ENCODE results near the gene SOS2.

The SOS2 gene

DNA sequence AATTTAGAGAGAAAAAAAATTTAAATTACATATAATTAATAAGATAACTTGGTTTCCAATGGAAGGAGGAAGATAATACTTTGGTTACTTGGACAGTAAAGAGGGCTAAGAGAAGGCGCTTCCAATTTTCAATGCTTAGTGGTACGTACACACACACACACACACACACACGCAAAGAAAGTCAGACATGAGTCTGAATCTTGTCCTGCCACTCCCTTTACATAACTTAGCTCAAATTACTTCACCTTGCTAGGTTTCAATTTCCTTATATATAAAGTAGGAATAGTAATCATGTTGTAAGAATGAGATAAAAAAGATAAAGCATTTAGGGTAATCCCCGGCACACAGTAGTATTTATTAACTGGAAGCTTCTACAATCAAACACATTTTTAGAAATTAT is 75.3 kb downstream of the SOS2 start:
- Histone ChIP-seq H2AK5ac (ENCODE audit: low read length, severe bottlenecking) (no peak overlapping the region), H3K4ac (ENCODE audit: low read depth in 1 of 2, low read length in 2 of 2) (no peak overlapping the region), H2BK15ac (ENCODE audit: low read depth, poor library complexity, severe bottlenecking) (no peak overlapping the region), H3K9ac (ENCODE audit: low read length) (no peak overlapping the region), H3K14ac (ENCODE audit: low read length in 2 of 2) (no peak overlapping the region), H4K91ac (ENCODE audit: low read length) (no peak overlapping the region), H3K9me3 (ENCODE audit: control insufficient read depth, low read length) (no peaks in the 10 kb centered on the region), H3K4me2 (ENCODE audit: low read length, poor library complexity, severe bottlenecking) (no peak overlapping the region), H2BK5ac (ENCODE audit: low read depth, low read length, poor library complexity, severe bottlenecking) (no peak overlapping the region), H3K18ac (ENCODE audit: low read depth in 1 of 2, low read length in 2 of 2) (no peak overlapping the region), H3K23ac (ENCODE audit: low read length in 2 of 2) (no peak overlapping the region), H3K27ac (ENCODE audit: low read length, poor library complexity, severe bottlenecking) (no peak overlapping the region), H3K36me3 (ENCODE audit: control insufficient read depth in 1 of 2, insufficient read depth in 2 of 2, low read depth in 1 of 2, low read length in 2 of 2) (peaks cover 11 to 79% of the 10 kb centered on the region in 2 experiments), H2BK12ac (ENCODE audit: low read length in 2 of 2) (no peak overlapping the region), H3K4me3 (ENCODE audit: insufficient read depth in 1 of 2, low read depth in 1 of 2, low read length in 2 of 2) (no peak overlapping the region), H2BK120ac (ENCODE audit: low read depth, low read length) (no peak overlapping the region), H3K4me1 (ENCODE audit: control insufficient read depth, insufficient read depth, low read depth, low read length) (no peaks in the 10 kb centered on the region), H2AFZ (ENCODE audit: low read depth, low read length) (no peak overlapping the region), H3K79me1 (replicated peaks; ENCODE audit: low read length, poor library complexity, severe bottlenecking) (no peaks in the 10 kb centered on the region), H3K27me3 (ENCODE audit: control insufficient read depth in 1 of 2, insufficient read depth in 1 of 2, low read length in 2 of 2) (no peaks in the 10 kb centered on the region), H4K8ac (ENCODE audit: low read length) (no peak overlapping the region)
- DNase-seq = no peak
- 100% methylated on average over 3 of the region's 4 CpGs for WGBS

DNA sequence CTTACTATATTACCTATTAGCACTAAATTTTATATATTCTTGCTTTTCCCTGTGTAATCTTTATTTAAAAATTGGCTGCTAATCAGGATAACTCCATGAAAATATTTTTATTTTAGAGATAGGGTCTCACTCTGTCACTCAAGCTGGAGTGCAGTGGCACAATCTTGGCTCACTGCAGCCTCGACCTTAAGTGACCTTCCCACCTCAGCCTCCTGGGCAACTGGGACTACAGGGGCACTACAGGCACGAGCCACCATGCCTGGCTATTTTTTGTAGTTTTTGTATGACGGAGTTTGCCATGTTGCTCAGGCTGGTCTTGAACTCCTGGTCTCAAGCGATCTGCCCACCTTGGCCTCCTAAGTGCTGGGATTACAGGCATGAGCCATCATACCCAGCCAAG is 82.6 kb downstream of the SOS2 start:
- Histone ChIP-seq H2AK5ac (ENCODE audit: low read length, severe bottlenecking) (no peak overlapping the region), H3K18ac (ENCODE audit: low read depth in 1 of 2, low read length in 2 of 2) (no peak overlapping the region), H2BK120ac (ENCODE audit: low read depth, low read length) (no peak overlapping the region), H3K4me1 (ENCODE audit: control insufficient read depth, insufficient read depth, low read depth, low read length) (no peaks in the 10 kb centered on the region), H3K23ac (ENCODE audit: low read length in 2 of 2) (no peak overlapping the region), H3K14ac (ENCODE audit: low read length in 2 of 2) (no peak overlapping the region), H3K4me2 (ENCODE audit: low read length, poor library complexity, severe bottlenecking) (no peak overlapping the region), H3K36me3 (ENCODE audit: control insufficient read depth in 1 of 2, insufficient read depth in 2 of 2, low read depth in 1 of 2, low read length in 2 of 2) (peaks cover 19 to 73% of the 10 kb centered on the region in 2 experiments), H3K9ac (ENCODE audit: low read length) (no peak overlapping the region), H3K27ac (ENCODE audit: low read length, poor library complexity, severe bottlenecking) (no peak overlapping the region), H3K27me3 (ENCODE audit: control insufficient read depth in 1 of 2, insufficient read depth in 1 of 2, low read length in 2 of 2) (no peaks in the 10 kb centered on the region), H4K8ac (ENCODE audit: low read length) (no peak overlapping the region), H3K79me1 (replicated peaks; ENCODE audit: low read length, poor library complexity, severe bottlenecking) (peaks cover 8% of the 10 kb centered on the region), H3K4me3 (ENCODE audit: insufficient read depth in 1 of 2, low read depth in 1 of 2, low read length in 2 of 2) (no peak overlapping the region), H2BK15ac (ENCODE audit: low read depth, poor library complexity, severe bottlenecking) (no peak overlapping the region), H2AFZ (ENCODE audit: low read depth, low read length) (no peak overlapping the region), H3K4ac (ENCODE audit: low read depth in 1 of 2, low read length in 2 of 2) (no peak overlapping the region), H4K91ac (ENCODE audit: low read length) (no peak overlapping the region), H2BK12ac (ENCODE audit: low read length in 2 of 2) (no peak overlapping the region), H3K9me3 (ENCODE audit: control insufficient read depth, low read length) (no peaks in the 10 kb centered on the region), H2BK5ac (ENCODE audit: low read depth, low read length, poor library complexity, severe bottlenecking) (no peak overlapping the region)
- DNase-seq = no peak
- WGBS = 96% methylated on average over 4 of the region's 4 CpGs

DNA sequence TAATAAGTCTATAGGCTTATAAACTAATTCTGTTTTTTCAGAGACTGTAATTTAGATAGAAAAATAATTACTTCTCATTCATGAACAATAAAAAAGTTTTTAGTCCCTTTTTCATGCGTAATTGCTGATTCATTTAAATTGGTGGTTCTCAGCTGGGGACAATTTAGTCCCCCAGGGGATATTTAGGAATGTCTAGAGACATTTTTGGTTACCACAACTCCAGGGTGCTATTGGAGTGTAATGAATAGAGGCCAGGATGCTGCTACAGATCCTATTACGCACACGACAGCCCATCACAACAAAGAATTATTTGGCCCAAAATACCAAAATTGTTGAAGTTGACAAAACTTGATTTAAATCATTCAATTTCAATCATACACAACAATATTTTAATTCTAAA is 92.2 kb downstream of the SOS2 start:
- Histone ChIP-seq H3K9me3 (ENCODE audit: control insufficient read depth, low read length) (no peaks in the 10 kb centered on the region), H3K4me3 (ENCODE audit: insufficient read depth in 1 of 2, low read depth in 1 of 2, low read length in 2 of 2) (no peak overlapping the region), H3K14ac (ENCODE audit: low read length in 2 of 2) (no peak overlapping the region), H3K79me1 (replicated peaks; ENCODE audit: low read length, poor library complexity, severe bottlenecking) (no peaks in the 10 kb centered on the region), H2BK12ac (ENCODE audit: low read length in 2 of 2) (no peak overlapping the region), H2AK5ac (ENCODE audit: low read length, severe bottlenecking) (no peak overlapping the region), H3K9ac (ENCODE audit: low read length) (no peak overlapping the region), H4K91ac (ENCODE audit: low read length) (no peak overlapping the region), H4K8ac (ENCODE audit: low read length) (no peak overlapping the region), H2BK5ac (ENCODE audit: low read depth, low read length, poor library complexity, severe bottlenecking) (no peak overlapping the region), H3K18ac (ENCODE audit: low read depth in 1 of 2, low read length in 2 of 2) (no peak overlapping the region), H3K23ac (ENCODE audit: low read length in 2 of 2) (no peak overlapping the region), H2BK15ac (ENCODE audit: low read depth, poor library complexity, severe bottlenecking) (no peak overlapping the region), H3K27ac (ENCODE audit: low read length, poor library complexity, severe bottlenecking) (no peak overlapping the region), H3K4me2 (ENCODE audit: low read length, poor library complexity, severe bottlenecking) (no peak overlapping the region), H2BK120ac (ENCODE audit: low read depth, low read length) (no peak overlapping the region), H3K4ac (ENCODE audit: low read depth in 1 of 2, low read length in 2 of 2) (no peak overlapping the region), H3K36me3 (ENCODE audit: control insufficient read depth in 1 of 2, insufficient read depth in 2 of 2, low read depth in 1 of 2, low read length in 2 of 2) (peaks cover 4 to 25% of the 10 kb centered on the region in 2 experiments), H3K4me1 (ENCODE audit: control insufficient read depth, insufficient read depth, low read depth, low read length) (no peaks in the 10 kb centered on the region), H3K27me3 (ENCODE audit: control insufficient read depth in 1 of 2, insufficient read depth in 1 of 2, low read length in 2 of 2) (no peaks in the 10 kb centered on the region), H2AFZ (ENCODE audit: low read depth, low read length) (no peak overlapping the region)
- WGBS = 94% methylated on average over 3 of the region's 3 CpGs
- no peak for DNase-seq

DNA sequence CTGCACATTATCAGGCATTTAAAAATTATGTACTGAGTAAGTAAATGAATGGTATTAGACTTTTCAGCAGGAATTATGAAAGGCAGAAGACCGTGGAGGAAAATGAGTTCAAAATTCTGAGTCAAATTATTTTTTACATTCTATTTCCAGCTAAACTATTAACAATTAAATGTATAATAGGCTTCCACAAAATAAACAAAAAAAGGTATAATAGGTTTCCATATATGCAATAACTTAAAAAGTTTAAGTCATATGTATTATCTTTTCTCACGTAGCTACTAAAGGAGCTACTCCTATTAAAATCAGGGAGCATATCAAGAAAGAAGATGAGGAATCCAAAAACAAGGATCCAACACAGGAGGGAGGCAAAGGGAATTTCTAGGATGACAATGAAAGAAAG is 103.6 kb downstream of the SOS2 start:
- WGBS = no CpG with 5 or more reads among the region's 2 CpGs
- Histone ChIP-seq H3K27me3 (ENCODE audit: control insufficient read depth in 1 of 2, insufficient read depth in 1 of 2, low read length in 2 of 2) (no peaks in the 10 kb centered on the region), H2BK120ac (ENCODE audit: low read depth, low read length) (no peak overlapping the region), H3K4ac (ENCODE audit: low read depth in 1 of 2, low read length in 2 of 2) (no peak overlapping the region), H2BK15ac (ENCODE audit: low read depth, poor library complexity, severe bottlenecking) (no peak overlapping the region), H2AK5ac (ENCODE audit: low read length, severe bottlenecking) (no peak overlapping the region), H2AFZ (ENCODE audit: low read depth, low read length) (no peak overlapping the region), H3K9me3 (ENCODE audit: control insufficient read depth, low read length) (no peaks in the 10 kb centered on the region), H4K91ac (ENCODE audit: low read length) (no peak overlapping the region), H3K27ac (ENCODE audit: low read length, poor library complexity, severe bottlenecking) (no peak overlapping the region), H3K36me3 (ENCODE audit: control insufficient read depth in 1 of 2, insufficient read depth in 2 of 2, low read depth in 1 of 2, low read length in 2 of 2) (peaks cover 6 to 77% of the 10 kb centered on the region in 2 experiments), H2BK5ac (ENCODE audit: low read depth, low read length, poor library complexity, severe bottlenecking) (no peak overlapping the region), H3K14ac (ENCODE audit: low read length in 2 of 2) (no peak overlapping the region), H3K4me3 (ENCODE audit: insufficient read depth in 1 of 2, low read depth in 1 of 2, low read length in 2 of 2) (no peak overlapping the region), H4K8ac (ENCODE audit: low read length) (no peak overlapping the region), H3K79me1 (replicated peaks; ENCODE audit: low read length, poor library complexity, severe bottlenecking) (peaks cover 3% of the 10 kb centered on the region), H3K4me2 (ENCODE audit: low read length, poor library complexity, severe bottlenecking) (no peak overlapping the region), H3K23ac (ENCODE audit: low read length in 2 of 2) (no peak overlapping the region), H3K4me1 (ENCODE audit: control insufficient read depth, insufficient read depth, low read depth, low read length) (no peaks in the 10 kb centered on the region), H2BK12ac (ENCODE audit: low read length in 2 of 2) (no peak overlapping the region), H3K9ac (ENCODE audit: low read length) (no peak overlapping the region), H3K18ac (ENCODE audit: low read depth in 1 of 2, low read length in 2 of 2) (no peak overlapping the region)
- DNase-seq = no peak

Measured in mesenchymal stem cell (in vitro differentiated cells and primary cell).